Measurements from ENCODE around the gene CRP. TPM values are rescaled to one million over a fixed set of nuclear protein-coding genes. Genes with fewer than 3 reads are reported as not detected.

Gene CRP
- total RNA-seq, 1 experiment from 2014 or later = 0.90 TPM

DNA sequence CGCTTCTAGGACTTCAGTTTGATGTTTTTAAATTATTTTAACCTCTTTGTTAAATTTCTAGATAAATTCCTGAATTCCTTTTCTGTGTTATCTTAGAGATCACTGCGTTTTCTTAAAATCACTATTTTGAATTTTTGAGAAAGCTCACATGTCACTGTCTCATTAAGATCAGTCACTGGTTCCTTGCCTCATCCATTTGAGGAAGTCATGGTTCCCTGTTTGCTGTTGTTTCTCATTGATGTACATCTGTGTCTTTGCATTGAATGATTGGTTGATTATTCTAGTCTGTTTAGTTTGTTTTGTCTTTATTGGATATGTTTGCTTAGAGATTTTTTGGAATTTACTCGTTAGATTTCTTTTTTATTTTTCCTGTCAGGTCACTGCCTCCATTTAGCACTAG lies 50.1 kb downstream of the CRP start:
- Histone ChIP-seq H3K27me3 (ENCODE audit: control insufficient read depth, insufficient read depth, low read length) (no peaks in the 10 kb centered on the region), H3K4me1 (ENCODE audit: control insufficient read depth, insufficient read depth, low read length) (no peaks in the 10 kb centered on the region)
- in situ Hi-C loops (cut with HindIII; ENCODE audit: low pct_unique_long_range_greater_than_20kb, low sequenced_read_pairs) = no loop called here

DNA sequence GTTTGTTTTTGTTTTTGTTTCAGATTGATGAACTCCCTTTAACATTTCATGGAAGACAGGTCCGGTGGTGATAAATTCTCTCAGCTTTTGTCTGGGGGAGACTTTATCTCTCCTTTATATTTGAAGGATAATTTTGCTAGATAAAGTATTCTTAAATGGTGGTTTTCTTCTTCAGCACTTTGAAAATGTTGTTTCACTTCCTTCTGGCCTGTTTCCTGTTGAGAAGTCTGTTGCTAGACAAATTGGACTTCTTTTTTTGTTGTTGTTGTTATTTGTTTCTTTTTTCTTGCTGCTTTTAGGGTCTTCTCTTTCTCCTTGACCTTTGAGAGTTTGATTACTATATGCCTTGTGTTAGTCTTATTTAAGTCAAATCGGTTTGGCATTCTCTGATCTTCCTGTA lies 50.8 kb downstream of the CRP start:
- Histone ChIP-seq H3K9me3 (ENCODE audit: control insufficient read depth, insufficient read depth, low read depth, low read length) (no peaks in the 10 kb centered on the region), H3K36me3 (ENCODE audit: control insufficient read depth, insufficient read depth, low read length) (no peaks in the 10 kb centered on the region), H3K27me3 (ENCODE audit: control insufficient read depth, insufficient read depth, low read length) (no peaks in the 10 kb centered on the region), H3K4me1 (ENCODE audit: control insufficient read depth, insufficient read depth, low read length) (no peaks in the 10 kb centered on the region), H3K27ac (ENCODE audit: low read length) (no peak overlapping the region), H3K4me3 (ENCODE audit: low read depth in 2 of 2, low read length in 2 of 2) (no peak overlapping the region)
- in situ Hi-C loops (cut with HindIII; ENCODE audit: low pct_unique_long_range_greater_than_20kb, low sequenced_read_pairs) = no loop called here
- no TSS peak for BruUV-seq (replicated peaks)
- POLR2A ChIA-PET = no interaction called here
- intact Hi-C loops (cut with micrococcal nuclease; ENCODE audit: unreplicated experiment) = no loop called here
- no peak for TF ChIP-seq SIN3A (IDR thresholded peaks at IDR 0.05; ENCODE audit: borderline replicate concordance, insufficient read depth, low read depth, low read length)
- TF ChIP-seq, protein P1, sequence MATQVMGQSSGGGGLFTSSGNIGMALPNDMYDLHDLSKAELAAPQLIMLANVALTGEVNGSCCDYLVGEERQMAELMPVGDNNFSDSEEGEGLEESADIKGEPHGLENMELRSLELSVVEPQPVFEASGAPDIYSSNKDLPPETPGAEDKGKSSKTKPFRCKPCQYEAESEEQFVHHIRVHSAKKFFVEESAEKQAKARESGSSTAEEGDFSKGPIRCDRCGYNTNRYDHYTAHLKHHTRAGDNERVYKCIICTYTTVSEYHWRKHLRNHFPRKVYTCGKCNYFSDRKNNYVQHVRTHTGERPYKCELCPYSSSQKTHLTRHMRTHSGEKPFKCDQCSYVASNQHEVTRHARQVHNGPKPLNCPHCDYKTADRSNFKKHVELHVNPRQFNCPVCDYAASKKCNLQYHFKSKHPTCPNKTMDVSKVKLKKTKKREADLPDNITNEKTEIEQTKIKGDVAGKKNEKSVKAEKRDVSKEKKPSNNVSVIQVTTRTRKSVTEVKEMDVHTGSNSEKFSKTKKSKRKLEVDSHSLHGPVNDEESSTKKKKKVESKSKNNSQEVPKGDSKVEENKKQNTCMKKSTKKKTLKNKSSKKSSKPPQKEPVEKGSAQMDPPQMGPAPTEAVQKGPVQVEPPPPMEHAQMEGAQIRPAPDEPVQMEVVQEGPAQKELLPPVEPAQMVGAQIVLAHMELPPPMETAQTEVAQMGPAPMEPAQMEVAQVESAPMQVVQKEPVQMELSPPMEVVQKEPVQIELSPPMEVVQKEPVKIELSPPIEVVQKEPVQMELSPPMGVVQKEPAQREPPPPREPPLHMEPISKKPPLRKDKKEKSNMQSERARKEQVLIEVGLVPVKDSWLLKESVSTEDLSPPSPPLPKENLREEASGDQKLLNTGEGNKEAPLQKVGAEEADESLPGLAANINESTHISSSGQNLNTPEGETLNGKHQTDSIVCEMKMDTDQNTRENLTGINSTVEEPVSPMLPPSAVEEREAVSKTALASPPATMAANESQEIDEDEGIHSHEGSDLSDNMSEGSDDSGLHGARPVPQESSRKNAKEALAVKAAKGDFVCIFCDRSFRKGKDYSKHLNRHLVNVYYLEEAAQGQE (IDR thresholded peaks at IDR 0.05; ENCODE audit: insufficient read depth in 1 of 2, low read depth in 2 of 2, low read length in 1 of 2) = no peak
- TF ChIP-seq POLR2AphosphoS5 (IDR thresholded peaks at IDR 0.05; ENCODE audit: low read depth, low read length) = no peak
- TF ChIP-seq, protein P2, sequence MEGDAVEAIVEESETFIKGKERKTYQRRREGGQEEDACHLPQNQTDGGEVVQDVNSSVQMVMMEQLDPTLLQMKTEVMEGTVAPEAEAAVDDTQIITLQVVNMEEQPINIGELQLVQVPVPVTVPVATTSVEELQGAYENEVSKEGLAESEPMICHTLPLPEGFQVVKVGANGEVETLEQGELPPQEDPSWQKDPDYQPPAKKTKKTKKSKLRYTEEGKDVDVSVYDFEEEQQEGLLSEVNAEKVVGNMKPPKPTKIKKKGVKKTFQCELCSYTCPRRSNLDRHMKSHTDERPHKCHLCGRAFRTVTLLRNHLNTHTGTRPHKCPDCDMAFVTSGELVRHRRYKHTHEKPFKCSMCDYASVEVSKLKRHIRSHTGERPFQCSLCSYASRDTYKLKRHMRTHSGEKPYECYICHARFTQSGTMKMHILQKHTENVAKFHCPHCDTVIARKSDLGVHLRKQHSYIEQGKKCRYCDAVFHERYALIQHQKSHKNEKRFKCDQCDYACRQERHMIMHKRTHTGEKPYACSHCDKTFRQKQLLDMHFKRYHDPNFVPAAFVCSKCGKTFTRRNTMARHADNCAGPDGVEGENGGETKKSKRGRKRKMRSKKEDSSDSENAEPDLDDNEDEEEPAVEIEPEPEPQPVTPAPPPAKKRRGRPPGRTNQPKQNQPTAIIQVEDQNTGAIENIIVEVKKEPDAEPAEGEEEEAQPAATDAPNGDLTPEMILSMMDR (IDR thresholded peaks at IDR 0.05) = no peak
- TF ChIP-seq TCF7L2 (IDR thresholded peaks at IDR 0.05; ENCODE audit: low read depth, low read length) = no peak
- no peak for ATAC-seq
- DNase-seq (ENCODE audit: low read depth, low spot score) = no peak
- CTCF ChIA-PET = no interaction called here

More for the DNA sequence above, 50.1 kb downstream of the CRP start:
- TF ChIP-seq, protein P1 (IDR thresholded peaks at IDR 0.05; ENCODE audit: insufficient read depth in 1 of 2, low read depth in 2 of 2, low read length in 1 of 2) = no peak
- TF ChIP-seq TCF7L2 (IDR thresholded peaks at IDR 0.05; ENCODE audit: low read depth, low read length) = no peak
- TF ChIP-seq SIN3A (IDR thresholded peaks at IDR 0.05; ENCODE audit: borderline replicate concordance, insufficient read depth, low read depth, low read length) = no peak
- TF ChIP-seq, protein P2 (IDR thresholded peaks at IDR 0.05) = no peak
- no peak for TF ChIP-seq POLR2AphosphoS5 (IDR thresholded peaks at IDR 0.05; ENCODE audit: low read depth, low read length)
- intact Hi-C loops (cut with micrococcal nuclease; ENCODE audit: unreplicated experiment) = no loop called here
- H3K4me3 ChIP-seq (ENCODE audit: low read depth in 2 of 2, low read length in 2 of 2) = no peak overlapping the region
- no peaks in the 10 kb centered on the region for H3K9me3 ChIP-seq (ENCODE audit: control insufficient read depth, insufficient read depth, low read depth, low read length)
- H3K36me3 ChIP-seq (ENCODE audit: control insufficient read depth, insufficient read depth, low read length) = no peaks in the 10 kb centered on the region
- POLR2A ChIA-PET = no interaction called here
- CTCF ChIA-PET = no interaction called here
- BruUV-seq (replicated peaks) = no TSS peak
- ATAC-seq = no peak
- no peak overlapping the region for H3K27ac ChIP-seq (ENCODE audit: low read length)
- DNase-seq (ENCODE audit: low read depth, low spot score) = no peak

Other genes with a start within 250 kb of the CRP start
- not detected for gene OR10J5, start 178.6 kb downstream of the CRP start, total RNA-seq (2021; ENCODE audit: unreplicated experiment)
- 0.33 TPM for gene APCS, start 126.8 kb downstream of the CRP start, total RNA-seq (2021; ENCODE audit: unreplicated experiment)
- 36.1 TPM for gene DUSP23, start 66.4 kb upstream of the CRP start, total RNA-seq (2021; ENCODE audit: unreplicated experiment)
- gene FCRL6, start 87.8 kb upstream of the CRP start, total RNA-seq (2021; ENCODE audit: unreplicated experiment) = not detected
- not detected for gene SLAMF8, start 112.3 kb upstream of the CRP start, total RNA-seq (2021; ENCODE audit: unreplicated experiment)
- not detected for gene VSIG8, start 148.1 kb upstream of the CRP start, total RNA-seq (2021; ENCODE audit: unreplicated experiment)
- gene CFAP45, start 185.6 kb upstream of the CRP start, total RNA-seq (2021; ENCODE audit: unreplicated experiment) = 1.6 TPM
- gene TAGLN2, start 210.9 kb upstream of the CRP start, total RNA-seq (2021; ENCODE audit: unreplicated experiment) = 474 TPM
- gene IGSF9, start 231.0 kb upstream of the CRP start, total RNA-seq (2021; ENCODE audit: unreplicated experiment) = 0.51 TPM
- not detected for gene SLAMF9, start 239.6 kb upstream of the CRP start, total RNA-seq (2021; ENCODE audit: unreplicated experiment)

Data from Panc1 (cell line).